NK-92 (cell line): ENCODE results near the gene ANAPC5.
"Not testable (repeated sequence)": the region's sequence is repeated elsewhere in the genome, so short reads cannot be mapped to it uniquely, and the experiment has no call there.

ENCODE experiments used
- DNase-seq: peaks from one replicate; lab custom pipeline; 2025; ENCODE audit not compliant: unreplicated experiment; lab: John Stamatoyannopoulos, UW

Gene ANAPC5

GRCh38 chr12:121285856-121286255 is 66.4 kb downstream of the ANAPC5 start:
- DNase-seq, result no peak

- DNase-seq, result no peak
These were observed 67.4 kb downstream of the ANAPC5 start for GRCh38 chr12:121284551-121285390.

- DNase-seq, result no peak
These were observed 68.4 kb downstream of the ANAPC5 start for GRCh38 chr12:121283841-121284240.

- no peak for DNase-seq
These were observed 68.8 kb downstream of the ANAPC5 start for GRCh38 chr12:121283388-121283787.

- DNase-seq, result not testable (repeated sequence)
These were observed 69.3 kb downstream of the ANAPC5 start for GRCh38 chr12:121282910-121283309.

GRCh38 chr12:121282072-121282742 is 70.0 kb downstream of the ANAPC5 start:
- DNase-seq, result no peak

- DNase-seq, result not testable (repeated sequence)
These were observed 71.1 kb downstream of the ANAPC5 start for GRCh38 chr12:121281116-121281515.

- DNase-seq, result not testable (repeated sequence)
These were observed 71.7 kb downstream of the ANAPC5 start for GRCh38 chr12:121280531-121280930.

GRCh38 chr12:121279507-121279915 is 72.7 kb downstream of the ANAPC5 start:
- DNase-seq, result no peak

- DNase-seq, result no peak
These were observed 73.2 kb downstream of the ANAPC5 start for GRCh38 chr12:121279071-121279375.

- DNase-seq, result no peak
These were observed 73.8 kb downstream of the ANAPC5 start for GRCh38 chr12:121278169-121279070.

- no peak for DNase-seq
These were observed 74.8 kb downstream of the ANAPC5 start for GRCh38 chr12:121277374-121277759.

GRCh38 chr12:121274036-121274763 is 78.0 kb downstream of the ANAPC5 start:
- no peak for DNase-seq

- no peak for DNase-seq
These were observed 78.8 kb downstream of the ANAPC5 start for GRCh38 chr12:121273364-121273896.

- DNase-seq, result no peak
These were observed 84.4 kb downstream of the ANAPC5 start for GRCh38 chr12:121267822-121268221.

- no peak for DNase-seq
These were observed 87.2 kb downstream of the ANAPC5 start for GRCh38 chr12:121264951-121265515.

- no peak for DNase-seq
These were observed 88.1 kb downstream of the ANAPC5 start for GRCh38 chr12:121264135-121264534.

GRCh38 chr12:121263206-121263935 is 88.8 kb downstream of the ANAPC5 start:
- no peak for DNase-seq

- no peak for DNase-seq
These were observed 90.8 kb downstream of the ANAPC5 start for GRCh38 chr12:121261398-121261797.

- DNase-seq, result no peak
These were observed 92.1 kb downstream of the ANAPC5 start for GRCh38 chr12:121260091-121260490.
